Measurements from ENCODE around the gene ZNF135. TPM values are rescaled to one million over a fixed set of nuclear protein-coding genes. Genes with fewer than 3 reads are reported as not detected.

The ZNF135 gene
- total RNA-seq, 4 donors from 2014 or later = 1.1 to 6.2 (median 3.4) TPM

DNA sequence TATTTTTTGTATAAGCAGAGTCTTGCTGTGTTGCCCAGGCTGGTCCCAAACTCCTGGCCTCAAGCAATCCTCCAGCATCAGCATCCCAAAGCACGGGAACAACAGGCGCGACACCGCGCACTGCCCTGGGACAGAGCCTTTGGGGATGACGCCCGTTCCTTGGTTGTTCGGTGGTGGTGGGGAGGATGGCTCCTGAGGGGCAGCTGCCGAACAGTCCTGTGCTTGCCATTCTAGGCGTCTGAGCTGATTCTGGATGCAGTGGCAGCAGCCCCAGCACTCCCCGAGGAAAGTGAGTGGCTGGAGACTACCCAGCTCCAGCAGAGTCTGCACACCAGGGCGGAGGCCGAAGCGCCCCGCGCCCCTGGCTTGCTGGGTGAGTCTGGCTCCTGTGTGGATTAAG is 6.8 kb upstream of the ZNF135 start:
- TF ChIP-seq, protein P1, sequence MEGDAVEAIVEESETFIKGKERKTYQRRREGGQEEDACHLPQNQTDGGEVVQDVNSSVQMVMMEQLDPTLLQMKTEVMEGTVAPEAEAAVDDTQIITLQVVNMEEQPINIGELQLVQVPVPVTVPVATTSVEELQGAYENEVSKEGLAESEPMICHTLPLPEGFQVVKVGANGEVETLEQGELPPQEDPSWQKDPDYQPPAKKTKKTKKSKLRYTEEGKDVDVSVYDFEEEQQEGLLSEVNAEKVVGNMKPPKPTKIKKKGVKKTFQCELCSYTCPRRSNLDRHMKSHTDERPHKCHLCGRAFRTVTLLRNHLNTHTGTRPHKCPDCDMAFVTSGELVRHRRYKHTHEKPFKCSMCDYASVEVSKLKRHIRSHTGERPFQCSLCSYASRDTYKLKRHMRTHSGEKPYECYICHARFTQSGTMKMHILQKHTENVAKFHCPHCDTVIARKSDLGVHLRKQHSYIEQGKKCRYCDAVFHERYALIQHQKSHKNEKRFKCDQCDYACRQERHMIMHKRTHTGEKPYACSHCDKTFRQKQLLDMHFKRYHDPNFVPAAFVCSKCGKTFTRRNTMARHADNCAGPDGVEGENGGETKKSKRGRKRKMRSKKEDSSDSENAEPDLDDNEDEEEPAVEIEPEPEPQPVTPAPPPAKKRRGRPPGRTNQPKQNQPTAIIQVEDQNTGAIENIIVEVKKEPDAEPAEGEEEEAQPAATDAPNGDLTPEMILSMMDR (IDR thresholded peaks at IDR 0.05; ENCODE audit: low read depth) = no peak

DNA sequence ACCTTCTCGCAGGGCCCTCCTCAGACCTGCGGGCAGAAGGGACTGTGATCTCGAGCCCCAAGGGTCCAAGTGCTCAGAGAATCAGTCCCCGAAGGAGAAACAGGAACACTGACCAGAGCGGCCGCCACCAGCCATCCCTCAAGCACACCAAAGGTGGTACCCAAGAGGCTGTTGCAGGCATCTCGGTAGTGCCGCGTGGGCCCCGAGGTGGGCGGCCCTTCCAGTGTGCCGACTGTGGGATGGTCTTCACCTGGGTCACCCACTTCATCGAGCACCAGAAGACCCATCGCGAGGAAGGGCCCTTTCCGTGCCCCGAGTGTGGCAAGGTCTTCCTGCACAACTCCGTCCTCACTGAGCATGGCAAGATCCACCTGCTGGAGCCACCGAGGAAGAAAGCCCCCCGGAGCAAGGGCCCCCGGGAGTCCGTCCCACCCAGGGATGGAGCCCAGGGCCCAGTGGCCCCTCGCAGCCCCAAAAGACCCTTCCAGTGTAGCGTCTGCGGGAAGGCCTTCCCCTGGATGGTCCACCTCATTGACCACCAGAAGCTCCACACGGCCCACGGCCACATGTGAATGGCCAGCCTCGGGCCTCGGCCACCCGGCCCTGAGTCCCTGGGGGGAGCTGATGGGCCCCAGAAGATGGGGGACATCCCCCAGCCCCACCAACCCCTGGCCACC is 5.5 kb upstream of the ZNF135 start:
- TF ChIP-seq, protein P1 (IDR thresholded peaks at IDR 0.05; ENCODE audit: low read depth) = no peak

DNA sequence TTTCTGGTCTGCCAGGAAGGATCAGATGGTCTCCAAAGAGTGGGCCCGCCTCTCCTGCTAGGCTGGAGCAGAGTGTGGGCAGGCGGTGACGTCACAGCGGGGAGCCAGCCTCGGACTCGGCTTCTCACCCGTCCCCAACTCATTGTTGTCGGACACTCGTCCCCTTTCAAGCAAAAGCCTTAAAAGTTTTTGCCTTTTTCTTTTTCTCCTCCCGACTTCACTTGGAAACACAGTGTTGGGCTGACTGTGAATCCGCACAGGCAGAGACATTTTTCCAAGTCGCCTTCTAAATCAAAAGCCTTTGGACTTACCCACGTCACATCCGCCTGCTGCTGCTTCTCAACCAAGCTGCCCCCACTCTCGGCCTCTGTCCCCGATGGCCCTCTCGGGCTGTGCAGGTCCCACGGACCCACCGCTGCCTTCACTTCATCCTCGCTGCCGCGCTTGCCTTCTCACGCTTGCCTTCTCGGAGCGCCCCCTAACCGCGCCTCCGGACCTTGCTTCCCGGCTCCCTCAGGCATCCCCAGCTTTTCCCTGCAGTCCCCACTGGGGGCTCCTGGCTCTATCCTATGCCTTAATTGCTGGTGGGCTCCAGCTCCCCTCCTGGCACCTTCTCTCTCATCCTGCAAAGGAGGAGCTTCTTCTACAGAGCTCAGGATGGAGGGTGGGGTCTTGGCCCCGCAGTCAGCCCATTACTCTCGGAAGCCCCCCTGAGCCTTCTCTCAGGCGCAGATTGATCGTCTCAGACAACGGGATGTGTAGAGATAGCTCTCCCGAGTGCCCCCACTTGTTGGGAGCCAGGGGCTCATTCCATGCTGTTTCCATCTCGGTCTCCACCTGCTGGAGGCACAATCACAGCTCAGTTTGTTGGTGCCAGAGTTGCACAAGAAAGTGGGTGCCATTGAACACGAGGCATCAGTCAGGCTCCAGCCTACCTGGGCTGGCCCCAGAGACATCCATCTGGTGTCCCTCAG is 3.9 kb upstream of the ZNF135 start:
- TF ChIP-seq, protein P1 (IDR thresholded peaks at IDR 0.05; ENCODE audit: low read depth) = no peak

DNA sequence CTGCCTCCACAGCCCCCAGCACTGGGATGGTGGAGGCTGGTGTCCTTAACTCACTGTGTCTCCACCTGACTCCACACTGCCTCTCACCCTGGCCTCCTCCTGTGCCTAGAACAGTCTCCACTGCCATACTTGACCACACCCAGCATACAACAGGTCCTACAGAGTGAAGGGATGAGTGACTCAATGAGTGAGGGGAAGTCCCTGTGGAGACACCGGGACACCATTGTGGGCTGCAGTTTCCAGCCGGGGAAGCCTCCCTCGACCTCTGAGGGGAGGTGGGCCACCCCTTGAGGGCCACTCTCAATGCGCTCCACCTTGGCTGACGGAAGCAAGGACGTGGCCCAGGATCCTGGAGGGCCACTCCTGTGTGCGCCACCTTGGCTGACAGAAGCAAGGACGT is 2.8 kb upstream of the ZNF135 start:
- TF ChIP-seq, protein P1 (IDR thresholded peaks at IDR 0.05; ENCODE audit: low read depth) = no peak

DNA sequence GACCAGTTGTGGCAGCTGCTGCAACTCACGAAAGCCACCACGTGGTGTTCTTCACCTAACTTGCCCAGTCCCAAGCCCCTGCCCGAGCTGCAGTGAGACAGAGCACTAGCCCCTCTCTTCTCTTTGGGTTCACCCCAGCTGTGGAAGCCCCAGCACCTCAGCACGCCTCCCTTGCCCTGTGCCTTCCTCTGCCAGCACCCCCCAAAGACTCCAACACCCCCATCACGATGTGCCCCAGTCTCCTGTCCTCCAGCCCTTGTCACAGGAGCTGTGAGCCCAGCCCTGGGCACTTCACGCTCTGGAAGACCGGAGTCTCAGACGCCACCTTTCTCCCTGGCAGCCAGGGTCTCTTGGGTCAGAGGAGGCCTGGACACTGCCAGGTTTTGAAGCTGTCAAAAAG is 2.2 kb upstream of the ZNF135 start:
- TF ChIP-seq, protein P1 (IDR thresholded peaks at IDR 0.05; ENCODE audit: low read depth) = no peak

DNA sequence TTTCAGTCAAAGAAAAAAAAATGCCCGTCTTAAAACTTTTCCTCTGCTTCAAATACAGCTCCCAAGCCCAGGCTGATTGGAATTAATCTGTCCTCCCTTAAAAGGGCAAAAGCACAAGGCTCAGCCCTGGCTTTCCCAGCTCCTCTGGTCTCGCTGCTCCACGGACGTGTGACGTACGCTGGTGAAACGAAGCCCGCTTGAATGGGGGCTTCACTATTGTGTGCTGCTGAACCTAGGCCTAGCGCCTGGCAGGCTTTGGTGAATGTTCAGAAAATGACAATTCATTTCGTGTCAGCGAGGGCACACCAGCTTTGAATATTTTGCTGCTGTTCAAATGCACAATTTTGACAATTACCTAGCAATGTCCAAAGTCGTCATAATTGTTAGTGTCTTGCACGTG is 615 bp upstream of the ZNF135 start:
- TF ChIP-seq, protein P1 (IDR thresholded peaks at IDR 0.05; ENCODE audit: low read depth) = no peak

DNA sequence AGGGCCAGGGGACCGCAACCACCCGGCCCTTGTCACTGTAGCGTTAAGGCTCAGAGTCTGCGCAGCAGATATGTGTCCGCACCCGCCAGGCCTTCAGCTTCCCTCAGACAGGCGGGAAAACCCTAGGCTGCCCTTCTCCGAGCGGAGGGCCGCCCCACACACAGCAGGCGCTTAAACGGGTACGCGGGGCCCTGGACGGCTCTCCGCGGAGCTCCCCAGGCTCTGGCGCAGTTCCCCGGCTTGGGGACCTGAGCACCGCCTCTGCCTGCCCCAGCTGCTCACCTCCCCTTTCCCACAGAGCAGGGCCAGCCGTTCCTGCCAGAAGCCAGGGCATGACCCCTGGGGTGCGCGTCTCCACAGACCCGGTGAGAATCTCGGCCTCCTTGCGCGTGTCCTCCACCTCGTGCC is 593 bp downstream of the ZNF135 start:
- TF ChIP-seq, protein P1 (IDR thresholded peaks at IDR 0.05; ENCODE audit: low read depth) = no peak
